Testis (tissue), 5 donors: ENCODE data around the gene FAM222B. TPM values are rescaled to one million over a fixed set of nuclear protein-coding genes. Genes with fewer than 3 reads are reported as not detected.

Source experiments
- DNase-seq: peaks from one replicate; pipeline ENCODE4 v3.0.0-alpha.2; 2019
- H3K27ac ChIP-seq, 2 donors: fragments of 200-600 bp; sonication (generic); one replicate each; pipeline ENCODE4 v1.5.1; 2019
- H3K27me3 ChIP-seq: fragments of 200-600 bp; sonication (generic); one replicate; pipeline ENCODE4 v1.5.1; 2019
- H3K36me3 ChIP-seq: fragments of 200-600 bp; sonication (generic); one replicate; pipeline ENCODE4 v1.5.1; 2017; ENCODE audit warnings: low read depth; ENCODE audit errors: missing control alignments
- H3K4me1 ChIP-seq: fragments of 200-600 bp; sonication (generic); one replicate; pipeline ENCODE4 v1.5.1; 2019
- H3K4me3 ChIP-seq, 2 donors: fragments of 200-600 bp; sonication (generic); one replicate each; pipeline ENCODE4 v1.5.1; 2017 to 2019
- H3K9me3 ChIP-seq: fragments of 200-600 bp; sonication (generic); one replicate; pipeline ENCODE4 v1.5.1; 2017
- POLR2A ChIP-seq: fragments of 450-650 bp; IDR thresholded peaks from one replicate; pipeline ENCODE4 v1.6.1; 2017; ENCODE audit warnings: antibody characterized with exemption, mild to moderate bottlenecking, moderate library complexity
- WGBS, 2 donors: methylation state at CpG; one replicate each; pipeline ENCODE4 v1.1.5; 2018; 5-methylcytosine and 5-hydroxymethylcytosine counted together
- intact Hi-C: fragments of 100-400 bp; cut with DNase I; formaldehyde crosslinking; loops from one replicate; pipeline ENCODE4 v1.15.1; 2023; ENCODE audit warnings: low total_unique reads
- long read RNA-seq, 2 donors: transcript quantifications; one replicate each; lab custom pipeline, GENCODE V29; 2026
- polyA plus RNA-seq: library from polyadenylated mRNA; stranded (reverse); fragments of 350-450 nt; fragmentation: Illumina TruSeq; extraction: RNeasy Lipid Tissue Mini Kit (QIAGEN cat#74804); gene quantifications from one replicate; pipeline ENCODE4 v1.2.3, GENCODE V29; 2014; ENCODE audit warnings: low read depth, low replicate concordance; ENCODE audit not compliant: insufficient read depth
- total RNA-seq, 2 donors: library from RNA; depleted of rRNA; stranded (reverse); fragments of >200 nt; gene quantifications; one replicate each; pipeline ENCODE4 v1.2.3, GENCODE V29; 2016
- TF ChIP-seq, protein P1 (sequence below), 3 experiments: fragments of 450-650 bp in 2 of 3; fragments of 200-600 bp in 1 of 3; sonication (generic) in 1 of 3; IDR thresholded peaks; one replicate each; pipeline ENCODE4 v1.5.1; 2016 to 2019; ENCODE audit warnings: antibody characterized with exemption in 3 of 3, mild to moderate bottlenecking in 2 of 3, moderate library complexity in 1 of 3

FAM222B gene, protein sequence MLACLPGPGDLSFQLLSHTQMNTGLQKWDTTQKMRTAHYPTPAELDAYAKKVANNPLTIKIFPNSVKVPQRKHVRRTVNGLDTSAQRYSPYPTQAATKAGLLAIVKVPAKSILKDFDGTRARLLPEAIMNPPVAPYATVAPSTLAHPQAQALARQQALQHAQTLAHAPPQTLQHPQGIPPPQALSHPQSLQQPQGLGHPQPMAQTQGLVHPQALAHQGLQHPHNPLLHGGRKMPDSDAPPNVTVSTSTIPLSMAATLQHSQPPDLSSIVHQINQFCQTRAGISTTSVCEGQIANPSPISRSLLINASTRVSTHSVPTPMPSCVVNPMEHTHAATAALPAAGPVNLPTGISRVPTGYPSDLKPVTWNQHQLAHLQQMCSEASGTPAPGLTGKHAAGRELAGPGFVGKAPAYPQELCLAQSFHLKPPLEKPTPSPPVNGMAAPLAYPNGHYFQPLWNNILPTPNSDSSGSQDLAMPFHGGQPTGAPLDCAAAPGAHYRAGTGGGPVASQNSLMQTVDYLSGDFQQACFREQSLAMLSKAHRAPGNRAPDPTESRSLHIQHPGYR
- 10 to 100 TPM; 69.6 to 74.5 TPM for total RNA-seq
- 84.5 TPM for polyA plus RNA-seq
- long read RNA-seq, donor 1, full-length matches to known transcripts, result 18 of 18 reads
- long read RNA-seq, donor 1, partial matches to known transcripts, result 0 of 18 reads
- long read RNA-seq, donor 1, other reads (novel, unspliced or antisense), result 0 of 18 reads
- long read RNA-seq, donor 2, full-length matches to known transcripts, result 15 of 72 reads
- long read RNA-seq, donor 2, partial matches to known transcripts, result 46 of 72 reads
- long read RNA-seq, donor 2, other reads (novel, unspliced or antisense), result 11 of 72 reads

DNA sequence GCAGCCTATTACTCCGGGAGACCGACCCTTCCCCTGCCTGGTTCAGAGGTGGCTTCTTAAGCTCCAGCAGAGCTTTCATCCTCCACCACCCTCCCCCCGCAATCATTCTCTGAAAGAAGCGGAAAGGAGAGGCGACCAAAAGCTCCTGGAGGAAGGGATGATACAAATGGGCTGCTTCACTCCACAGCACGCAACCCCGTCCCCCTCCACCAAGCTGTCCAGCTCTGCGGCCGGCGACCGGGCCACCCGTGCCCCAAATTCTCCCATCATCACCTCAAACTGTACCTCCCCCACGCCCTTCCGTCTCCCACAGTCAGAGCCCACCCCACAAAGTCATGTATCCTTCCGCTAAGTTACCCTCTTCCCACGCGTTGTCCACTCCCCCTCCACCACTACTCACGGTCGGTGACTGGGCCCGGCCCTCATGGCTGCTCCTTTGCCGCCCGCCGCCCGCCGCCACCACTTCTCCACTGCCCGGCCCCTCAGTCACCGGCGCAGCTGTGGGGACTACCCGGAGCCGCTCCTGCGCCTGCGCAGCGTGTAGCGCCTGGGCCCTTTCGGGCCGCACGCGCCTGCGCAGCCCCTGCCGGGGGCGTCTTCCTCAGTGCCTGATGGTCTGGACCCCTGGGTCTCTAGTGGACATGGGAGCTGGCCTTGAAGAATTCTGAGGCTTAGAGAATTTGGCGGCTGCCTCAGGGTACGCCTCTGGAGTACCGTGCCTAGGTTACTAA, at the start of gene FAM222B:
Gene FAM222B, minus strand, starts transcription at position 509 of the 731 bp plus-strand sequence. CDS start 76,123 bp downstream, outside the sequence.
- Histone ChIP-seq H3K4me1 (peaks cover 2% of the 10 kb centered on the region), H3K27ac (peak within 1 kb of the TSS; percentile 51 to 81), H3K27me3 (no peaks in the 10 kb centered on the region), H3K36me3 (no peaks in the 10 kb centered on the region), H3K9me3 (no peaks in the 10 kb centered on the region), H3K4me3 (peak within 1 kb of the TSS; percentile 82 to 88)
- intact Hi-C loops, result no loop called here
- no peak for TF ChIP-seq POLR2A
- TF ChIP-seq, protein P1, sequence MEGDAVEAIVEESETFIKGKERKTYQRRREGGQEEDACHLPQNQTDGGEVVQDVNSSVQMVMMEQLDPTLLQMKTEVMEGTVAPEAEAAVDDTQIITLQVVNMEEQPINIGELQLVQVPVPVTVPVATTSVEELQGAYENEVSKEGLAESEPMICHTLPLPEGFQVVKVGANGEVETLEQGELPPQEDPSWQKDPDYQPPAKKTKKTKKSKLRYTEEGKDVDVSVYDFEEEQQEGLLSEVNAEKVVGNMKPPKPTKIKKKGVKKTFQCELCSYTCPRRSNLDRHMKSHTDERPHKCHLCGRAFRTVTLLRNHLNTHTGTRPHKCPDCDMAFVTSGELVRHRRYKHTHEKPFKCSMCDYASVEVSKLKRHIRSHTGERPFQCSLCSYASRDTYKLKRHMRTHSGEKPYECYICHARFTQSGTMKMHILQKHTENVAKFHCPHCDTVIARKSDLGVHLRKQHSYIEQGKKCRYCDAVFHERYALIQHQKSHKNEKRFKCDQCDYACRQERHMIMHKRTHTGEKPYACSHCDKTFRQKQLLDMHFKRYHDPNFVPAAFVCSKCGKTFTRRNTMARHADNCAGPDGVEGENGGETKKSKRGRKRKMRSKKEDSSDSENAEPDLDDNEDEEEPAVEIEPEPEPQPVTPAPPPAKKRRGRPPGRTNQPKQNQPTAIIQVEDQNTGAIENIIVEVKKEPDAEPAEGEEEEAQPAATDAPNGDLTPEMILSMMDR (IDR thresholded peaks at IDR 0.05), result peak in 1 of 3 experiments; percentile 4
- WGBS, 2 donors, result 0% methylated on average over 22 to 44 of the region's 44 CpGs
- DNase-seq, result peak; percentile 85

DNA sequence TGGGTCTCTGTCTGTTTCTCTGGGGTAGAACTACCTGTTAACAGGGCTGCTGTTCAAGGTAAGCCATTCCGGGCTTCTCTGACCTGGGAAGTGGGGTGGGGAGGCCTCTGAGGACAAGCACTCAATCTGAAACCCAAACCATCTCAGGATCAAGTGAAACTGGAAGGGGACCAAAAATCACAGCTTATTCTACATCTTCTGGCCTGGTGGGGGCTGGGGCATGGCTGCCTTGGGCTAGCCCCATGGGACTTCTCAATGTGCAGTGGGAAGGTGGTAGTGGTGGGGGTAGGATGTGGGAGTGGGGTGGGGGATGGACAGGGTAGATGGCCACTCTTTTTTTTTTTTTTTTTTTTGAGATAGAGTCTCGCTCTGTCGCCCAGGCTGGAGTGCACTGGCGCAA, 49.4 kb upstream of the FAM222B start:
- Histone ChIP-seq H3K4me3 (no peak overlapping the region), H3K36me3 (no peaks in the 10 kb centered on the region), H3K27ac (no peak overlapping the region), H3K9me3 (no peaks in the 10 kb centered on the region), H3K27me3 (no peaks in the 10 kb centered on the region), H3K4me1 (peaks cover 13% of the 10 kb centered on the region)
- WGBS, 2 donors, result 98 to 99% methylated on average over 3 to 4 of the region's 4 CpGs
- intact Hi-C loops, result no loop called here
- TF ChIP-seq POLR2A, result no peak
- TF ChIP-seq, protein P1 (IDR thresholded peaks at IDR 0.05), result no peak
- no peak for DNase-seq

GRCh38 chr17:28891201-28891600, 48.6 kb upstream of the FAM222B start:
- Histone ChIP-seq H3K4me1 (peaks cover 7% of the 10 kb centered on the region), H3K4me3 (no peak overlapping the region), H3K9me3 (no peaks in the 10 kb centered on the region), H3K27me3 (no peaks in the 10 kb centered on the region), H3K36me3 (no peaks in the 10 kb centered on the region), H3K27ac (no peak overlapping the region)
- TF ChIP-seq POLR2A, result no peak
- TF ChIP-seq, protein P1 (IDR thresholded peaks at IDR 0.05), result no peak
- DNase-seq, result no peak
- intact Hi-C loops, result no loop called here
- 61 to 80% methylated on average over 1 of the region's 1 CpG for WGBS, 2 donors

- 68 to 84% methylated on average over 5 of the region's 5 CpGs for WGBS, 2 donors
- Histone ChIP-seq H3K27me3 (no peaks in the 10 kb centered on the region), H3K4me1 (no peaks in the 10 kb centered on the region), H3K9me3 (no peaks in the 10 kb centered on the region), H3K27ac (no peak overlapping the region), H3K4me3 (no peak overlapping the region), H3K36me3 (no peaks in the 10 kb centered on the region)
- no peak for DNase-seq
- intact Hi-C loops, result no loop called here
- TF ChIP-seq, protein P1 (IDR thresholded peaks at IDR 0.05), result no peak
- TF ChIP-seq POLR2A, result no peak
Observed at GRCh38 chr17:28889996-28890395, 47.4 kb upstream of the FAM222B start.
